SJSA1 (cell line): ENCODE measurements around the gene EEF1A1. TPM values are rescaled to one million over a fixed set of nuclear protein-coding genes. Genes with fewer than 3 reads are reported as not detected.
"Not testable (repeated sequence)": the region's sequence is repeated elsewhere in the genome, so short reads cannot be mapped to it uniquely, and the experiment has no call there.

Source experiments
- DNase-seq, 2 experiments: peaks; one replicate each; pipeline ENCODE4 v3.0.0-alpha.2; 2015 to 2020; ENCODE audit warnings: low spot score in 2 of 2, low read depth in 1 of 2
- H3K27ac ChIP-seq: fragments of 250-450 bp; sonication (Bioruptor Pico); 2 replicates; pipeline ENCODE4 v1.5.1; 2020; ENCODE audit warnings: mild to moderate bottlenecking, moderate library complexity
- H3K27me3 ChIP-seq: fragments of 250-450 bp; sonication (Bioruptor Pico); replicated peaks from 2 replicates; pipeline ENCODE4 v1.5.1; 2020; ENCODE audit warnings: mild to moderate bottlenecking, moderate library complexity
- H3K36me3 ChIP-seq: fragments of 250-450 bp; sonication (Bioruptor Pico); 2 replicates; pipeline ENCODE4 v1.5.1; 2020; ENCODE audit warnings: mild to moderate bottlenecking
- H3K4me1 ChIP-seq: fragments of 250-450 bp; sonication (Bioruptor Pico); replicated peaks from 2 replicates; pipeline ENCODE4 v1.6.1; 2021; ENCODE audit warnings: mild to moderate bottlenecking
- H3K4me3 ChIP-seq: fragments of 250-450 bp; sonication (Bioruptor Pico); 2 replicates; pipeline ENCODE4 v1.5.1; 2020; ENCODE audit warnings: mild to moderate bottlenecking
- H3K9me3 ChIP-seq: fragments of 250-450 bp; sonication (Bioruptor Pico); replicated peaks from 2 replicates; pipeline ENCODE4 v1.5.1; 2020; ENCODE audit warnings: mild to moderate bottlenecking
- total RNA-seq: library from RNA; depleted of rRNA; stranded (reverse); fragments of >200 nt; shearing (Covaris generic); gene quantifications from 2 replicates; pipeline ENCODE4 v1.2.3, GENCODE V29; 2014

Gene EEF1A1
- total RNA-seq, 1 experiment from 2014 or later, result 11,857 TPM

DNA sequence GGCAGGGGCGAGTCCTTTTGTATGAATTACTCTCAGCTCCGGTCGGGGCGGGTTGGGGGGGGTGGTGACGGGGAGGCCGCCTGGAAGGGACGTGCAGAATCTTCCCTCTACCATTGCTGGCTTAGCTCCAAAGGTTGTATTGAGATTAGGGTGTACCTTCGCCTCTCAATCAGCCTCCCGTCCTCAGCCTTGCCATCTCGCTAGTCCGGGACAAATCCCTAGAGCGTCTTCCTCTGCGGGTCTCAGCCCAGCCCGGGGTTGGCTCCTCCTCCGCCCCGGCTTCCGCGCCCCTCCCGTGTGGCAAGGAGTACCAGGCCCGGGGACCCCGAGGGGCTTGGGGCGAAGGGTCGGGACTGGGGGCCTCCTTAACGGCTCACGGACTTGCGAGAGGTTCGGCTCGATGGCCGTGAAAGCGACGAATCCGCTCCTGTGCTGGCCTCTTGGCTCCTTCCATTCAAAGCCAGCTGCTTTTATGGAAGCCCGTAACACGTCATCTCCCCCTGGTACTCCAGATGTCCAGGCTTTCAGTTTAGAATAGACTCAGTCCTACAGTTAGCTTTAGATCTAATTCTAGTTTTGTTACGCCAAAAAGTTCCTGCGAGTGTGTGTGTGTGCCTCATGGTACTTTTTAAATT lies 636 bp upstream of the EEF1A1 start:
- no peaks in the 10 kb centered on the region for H3K9me3 ChIP-seq
- DNase-seq, result peak in 1 of 2 experiments; percentile 97
- H3K4me3 ChIP-seq, result peak overlapping the region; percentile 78
- H3K27ac ChIP-seq, result peak overlapping the region; percentile 98
- peaks cover 51% of the 10 kb centered on the region for H3K4me1 ChIP-seq
- H3K36me3 ChIP-seq, result peaks cover 44% of the 10 kb centered on the region
- no peaks in the 10 kb centered on the region for H3K27me3 ChIP-seq

- Histone ChIP-seq H3K36me3 (peaks cover 57% of the 10 kb centered on the region), H3K27me3 (no peaks in the 10 kb centered on the region; the same call in 1 of the 2 replicates), H3K4me3 (peak overlapping the region; percentile 78), H3K27ac (peak overlapping the region; percentile 92), H3K9me3 (no peaks in the 10 kb centered on the region), H3K4me1 (peaks cover 44% of the 10 kb centered on the region)
- DNase-seq, result peak; percentile 83 to 85
Observed at GRCh38 chr6:73519926-73520687, 725 bp downstream of the EEF1A1 start.

DNA sequence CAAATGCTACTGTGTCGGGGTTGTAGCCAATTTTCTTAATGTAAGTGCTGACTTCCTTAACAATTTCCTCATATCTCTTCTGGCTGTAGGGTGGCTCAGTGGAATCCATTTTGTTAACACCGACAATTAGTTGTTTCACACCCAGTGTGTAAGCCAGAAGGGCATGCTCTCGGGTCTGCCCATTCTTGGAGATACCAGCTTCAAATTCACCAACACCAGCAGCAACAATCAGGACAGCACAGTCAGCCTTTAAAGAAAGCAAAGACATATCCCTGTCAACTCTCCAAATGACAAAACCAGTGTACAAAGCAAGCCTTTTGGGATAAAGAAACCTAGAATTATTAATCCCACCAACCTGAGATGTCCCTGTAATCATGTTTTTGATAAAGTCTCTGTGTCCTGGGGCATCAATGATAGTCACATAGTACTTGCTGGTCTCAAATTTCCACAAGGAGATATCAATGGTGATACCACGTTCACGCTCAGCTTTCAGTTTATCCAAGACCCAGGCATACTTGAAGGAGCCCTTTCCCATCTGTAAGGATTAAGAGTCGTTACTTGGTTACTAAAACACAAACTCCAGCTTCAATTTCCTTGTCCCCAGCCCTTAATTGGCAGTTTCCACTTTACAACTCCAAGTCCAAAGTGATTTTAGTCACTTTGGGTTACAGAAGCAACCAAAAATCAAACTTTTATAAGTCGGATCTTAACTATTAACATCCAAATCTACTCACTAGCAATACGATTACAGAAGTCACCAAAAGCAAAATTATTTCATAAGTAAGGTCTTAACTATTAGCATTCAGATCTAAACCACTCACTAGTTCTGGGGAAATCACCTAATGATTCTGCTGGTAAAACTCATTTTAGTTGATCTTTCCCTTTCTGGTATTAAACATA lies 1.6 kb downstream of the EEF1A1 start:
- Histone ChIP-seq H3K27ac (peak overlapping the region; percentile 92), H3K4me3 (peak overlapping the region; percentile 78), H3K36me3 (peaks cover 66% of the 10 kb centered on the region), H3K4me1 (peaks cover 39% of the 10 kb centered on the region)
- H3K27me3 ChIP-seq, H3K9me3 ChIP-seq: not testable (repeated sequence)
- peak in 1 of 2 experiments; percentile 51 for DNase-seq

DNA sequence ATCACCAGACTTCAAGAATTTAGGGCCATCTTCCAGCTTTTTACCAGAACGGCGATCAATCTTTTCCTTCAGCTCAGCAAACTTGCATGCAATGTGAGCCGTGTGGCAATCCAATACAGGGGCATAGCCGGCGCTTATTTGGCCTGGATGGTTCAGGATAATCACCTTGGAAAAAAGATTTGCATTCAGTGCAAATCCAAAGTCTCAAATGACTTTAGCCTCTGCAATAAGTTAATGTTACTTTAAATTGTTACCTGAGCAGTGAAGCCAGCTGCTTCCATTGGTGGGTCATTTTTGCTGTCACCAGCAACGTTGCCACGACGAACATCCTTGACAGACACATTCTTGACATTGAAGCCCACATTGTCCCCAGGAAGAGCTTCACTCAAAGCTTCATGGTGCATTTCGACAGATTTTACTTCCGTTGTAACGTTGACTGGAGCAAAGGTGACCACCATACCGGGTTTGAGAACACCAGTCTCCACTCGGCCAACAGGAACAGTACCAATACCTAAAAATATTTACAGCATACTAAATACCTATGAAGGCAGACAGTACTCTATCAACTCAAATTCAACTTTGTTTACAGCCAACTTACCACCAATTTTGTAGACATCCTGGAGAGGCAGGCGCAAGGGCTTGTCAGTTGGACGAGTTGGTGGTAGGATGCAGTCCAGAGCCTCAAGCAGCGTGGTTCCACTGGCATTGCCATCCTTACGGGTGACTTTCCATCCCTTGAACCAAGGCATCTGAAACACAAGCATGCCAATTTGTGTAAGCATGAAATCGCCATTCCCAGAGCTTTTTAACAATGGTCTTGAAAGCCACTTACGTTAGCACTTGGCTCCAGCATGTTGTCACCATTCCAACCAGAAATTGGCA lies 2.5 kb downstream of the EEF1A1 start:
- peak in 1 of 2 experiments; percentile 36 for DNase-seq
- Histone ChIP-seq H3K4me1 (peaks cover 31% of the 10 kb centered on the region), H3K4me3 (peak overlapping the region; percentile 78), H3K36me3 (peaks cover 75% of the 10 kb centered on the region), H3K27ac (peak overlapping the region; percentile 92; the same call in 1 of the 2 replicates)
- H3K27me3 ChIP-seq, H3K9me3 ChIP-seq: not testable (repeated sequence)

- Histone ChIP-seq H3K4me1 (peaks cover 16% of the 10 kb centered on the region), H3K4me3 (peak overlapping the region; percentile 78), H3K36me3 (peaks cover 80% of the 10 kb centered on the region), H3K9me3 (0 out of 2 replicates have a peak, but pooled peaks cover 3% of the 10 kb centered on the region), H3K27ac (peak overlapping the region; percentile 3), H3K27me3 (peaks cover 14% of the 10 kb centered on the region)
- peak in 1 of 2 experiments; percentile 46 for DNase-seq
Observed at GRCh38 chr6:73516514-73517489, 4.0 kb downstream of the EEF1A1 start.

GRCh38 chr6:73515204-73515655 lies 5.6 kb downstream of the EEF1A1 start:
- H3K36me3 ChIP-seq, result peaks cover 76% of the 10 kb centered on the region
- peaks cover 15% of the 10 kb centered on the region for H3K4me1 ChIP-seq
- H3K27me3 ChIP-seq, result peaks cover 14% of the 10 kb centered on the region
- peak in 1 of 2 experiments; percentile 49 for DNase-seq
- no peak overlapping the region for H3K4me3 ChIP-seq
- peak overlapping the region; percentile 3; the same call in 1 of the 2 replicates for H3K27ac ChIP-seq
- H3K9me3 ChIP-seq, result 0 out of 2 replicates have a peak, but pooled peaks cover 3% of the 10 kb centered on the region

DNA sequence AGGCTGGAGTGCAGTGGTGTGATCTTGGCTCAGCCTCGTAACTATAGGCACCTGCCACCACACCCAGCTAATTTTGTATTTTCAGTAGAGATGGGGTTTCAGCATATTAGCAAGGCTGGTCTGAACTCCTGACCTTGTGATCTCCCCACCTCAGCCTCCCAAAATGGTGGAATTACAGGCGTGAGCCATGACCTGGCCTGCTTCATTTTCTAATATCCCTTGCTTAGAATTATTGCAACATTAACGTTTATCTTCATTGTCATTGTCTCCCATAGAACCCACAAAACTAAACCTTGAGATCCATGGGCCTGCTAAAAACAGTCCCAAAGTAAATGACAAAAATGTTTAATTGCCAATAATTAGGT lies 6.1 kb downstream of the EEF1A1 start:
- Histone ChIP-seq H3K27me3 (peaks cover 14% of the 10 kb centered on the region), H3K4me1 (peaks cover 15% of the 10 kb centered on the region), H3K27ac (peak overlapping the region; percentile 3; the same call in 1 of the 2 replicates), H3K9me3 (0 out of 2 replicates have a peak, but pooled peaks cover 3% of the 10 kb centered on the region), H3K36me3 (peaks cover 71% of the 10 kb centered on the region), H3K4me3 (no peak overlapping the region)
- no peak for DNase-seq

- H3K27ac ChIP-seq, result peak overlapping the region; percentile 5
- DNase-seq, result peak in 1 of 2 experiments; percentile 59
Observed at GRCh38 chr6:73513496-73513854, 7.4 kb downstream of the EEF1A1 start.

DNA sequence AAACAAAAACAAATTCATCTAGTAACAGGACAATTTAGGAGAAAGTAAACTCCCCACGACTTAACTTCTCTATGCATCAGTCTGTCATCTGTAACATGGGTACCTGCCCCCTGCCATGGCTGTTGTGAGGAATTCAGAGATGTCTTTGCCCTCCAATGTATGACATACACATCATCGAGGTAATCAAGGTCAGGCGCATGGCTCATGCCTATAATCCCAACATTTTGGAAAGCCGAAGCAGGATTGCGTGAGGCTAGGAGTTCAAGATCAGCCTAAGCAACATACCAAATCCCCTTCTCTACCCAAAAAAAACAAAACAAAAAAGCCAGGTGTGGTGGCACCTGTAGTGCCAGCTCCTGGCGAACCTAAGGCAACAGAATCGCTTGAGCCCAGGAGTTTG lies 9.0 kb downstream of the EEF1A1 start:
- Histone ChIP-seq H3K27ac (no peak overlapping the region), H3K9me3 (0 out of 2 replicates have a peak, but pooled peaks cover 3% of the 10 kb centered on the region), H3K4me1 (peaks cover 10% of the 10 kb centered on the region), H3K36me3 (peaks cover 41% of the 10 kb centered on the region), H3K4me3 (no peak overlapping the region), H3K27me3 (peaks cover 14% of the 10 kb centered on the region)
- peak in 1 of 2 experiments; percentile 32 for DNase-seq

More at GRCh38 chr6:73513496-73513854, 7.4 kb downstream of the EEF1A1 start:
- peaks cover 14% of the 10 kb centered on the region for H3K27me3 ChIP-seq
- no peak overlapping the region for H3K4me3 ChIP-seq
- 0 out of 2 replicates have a peak, but pooled peaks cover 3% of the 10 kb centered on the region for H3K9me3 ChIP-seq
- peaks cover 15% of the 10 kb centered on the region for H3K4me1 ChIP-seq
- H3K36me3 ChIP-seq, result peaks cover 58% of the 10 kb centered on the region

DNA sequence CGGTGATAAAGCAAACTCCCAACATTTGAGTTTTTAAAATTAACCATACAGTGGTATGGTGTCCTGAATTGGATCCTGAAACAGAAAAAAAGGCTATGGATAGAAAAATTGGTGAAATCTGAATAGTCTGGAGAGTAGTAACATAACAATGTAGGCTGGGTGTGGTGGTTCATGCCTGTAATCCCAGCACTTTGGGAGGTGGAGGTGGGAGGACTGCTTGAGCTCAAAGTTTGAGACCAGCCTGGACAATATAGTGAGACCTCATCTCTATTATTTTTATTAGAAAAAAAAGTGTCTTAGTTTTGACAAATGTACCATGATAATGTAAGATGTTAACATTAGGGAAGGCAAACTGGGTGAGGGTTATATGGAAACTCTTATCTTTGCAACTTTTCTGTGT lies 11.0 kb downstream of the EEF1A1 start:
- no peaks in the 10 kb centered on the region for H3K4me1 ChIP-seq
- peaks cover 22% of the 10 kb centered on the region for H3K36me3 ChIP-seq
- no peak overlapping the region for H3K27ac ChIP-seq
- 0 out of 2 replicates have a peak, but pooled peaks cover 3% of the 10 kb centered on the region for H3K9me3 ChIP-seq
- no peak for DNase-seq
- H3K27me3 ChIP-seq, result peaks cover 14% of the 10 kb centered on the region
- no peak overlapping the region for H3K4me3 ChIP-seq

DNA sequence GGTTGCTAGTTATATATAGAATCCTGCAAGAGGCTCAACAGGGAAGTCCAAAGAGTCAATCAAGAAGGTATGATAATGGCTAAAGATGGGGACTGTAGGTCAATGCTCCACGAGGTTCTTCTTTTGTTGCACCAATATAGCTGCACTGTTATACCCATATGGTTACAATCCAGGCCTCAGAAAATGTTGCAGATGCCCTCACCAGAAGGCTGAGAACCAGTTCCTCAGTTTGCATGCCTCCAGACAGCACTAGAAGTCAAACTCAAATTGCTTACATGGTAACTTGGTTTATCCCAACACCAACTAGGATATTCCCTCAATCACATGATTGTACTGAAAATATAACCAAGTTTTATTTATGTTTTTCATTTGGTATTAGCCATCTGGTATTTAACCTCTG lies 12.1 kb downstream of the EEF1A1 start:
- peaks cover 13% of the 10 kb centered on the region for H3K36me3 ChIP-seq
- H3K27me3 ChIP-seq, result peaks cover 8% of the 10 kb centered on the region
- no peak for DNase-seq
- H3K4me3 ChIP-seq, result no peak overlapping the region
- H3K9me3 ChIP-seq, result no peaks in the 10 kb centered on the region
- H3K27ac ChIP-seq, result no peak overlapping the region
- no peaks in the 10 kb centered on the region for H3K4me1 ChIP-seq

DNA sequence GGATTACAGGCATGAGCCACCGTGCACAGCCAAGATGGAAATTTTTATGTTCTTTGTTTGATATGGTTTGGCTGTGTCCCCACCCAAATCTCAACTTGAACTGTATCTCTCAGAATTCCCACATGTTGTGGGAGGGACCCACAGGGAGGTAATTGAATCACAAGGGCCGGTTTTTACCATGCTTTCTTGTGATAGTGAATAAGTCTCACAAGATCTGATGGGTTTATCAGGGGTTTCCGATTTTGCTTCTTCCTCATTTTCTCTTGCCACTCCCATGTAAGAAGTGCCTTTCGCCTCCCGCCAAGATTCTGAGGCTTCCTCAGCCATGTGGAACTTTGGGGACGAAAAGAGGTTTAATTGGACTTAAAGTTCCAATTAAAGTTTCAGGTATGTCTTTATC lies 14.6 kb downstream of the EEF1A1 start:
- DNase-seq, result no peak
- H3K4me3 ChIP-seq, result no peak overlapping the region
- H3K27me3 ChIP-seq, result no peaks in the 10 kb centered on the region
- no peak overlapping the region for H3K27ac ChIP-seq
- H3K4me1 ChIP-seq, result no peaks in the 10 kb centered on the region
- no peaks in the 10 kb centered on the region for H3K9me3 ChIP-seq
- peaks cover 16% of the 10 kb centered on the region for H3K36me3 ChIP-seq
